Activated T-cell treated with anti-CD3 and anti-CD28 coated beads for 24 hours (primary cell): ENCODE measurements around the gene ALOX5.
"Not testable (repeated sequence)": the region's sequence is repeated elsewhere in the genome, so short reads cannot be mapped to it uniquely, and the experiment has no call there.

Experiments
- DNase-seq: peaks from one replicate; pipeline ENCODE4 v3.0.0-alpha.2; 2020; ENCODE audit warnings: low read depth

Gene ALOX5

GRCh38 chr10:45374350-45375052 is 485 bp downstream of the ALOX5 start:
- no peak for DNase-seq

- DNase-seq = no peak
Observed at GRCh38 chr10:45375101-45375500, 1.1 kb downstream of the ALOX5 start.

GRCh38 chr10:45375716-45376231 is 1.8 kb downstream of the ALOX5 start:
- DNase-seq = no peak

GRCh38 chr10:45376371-45376801 is 2.4 kb downstream of the ALOX5 start:
- no peak for DNase-seq

- DNase-seq = no peak
Observed at GRCh38 chr10:45377321-45377720, 3.3 kb downstream of the ALOX5 start.

- no peak for DNase-seq
Observed at GRCh38 chr10:45377858-45378257, 3.8 kb downstream of the ALOX5 start.

GRCh38 chr10:45378914-45379726 is 5.1 kb downstream of the ALOX5 start:
- DNase-seq = no peak

- DNase-seq = no peak
Observed at GRCh38 chr10:45379891-45380540, 6.0 kb downstream of the ALOX5 start.

GRCh38 chr10:45380903-45381620 is 7.0 kb downstream of the ALOX5 start:
- DNase-seq = no peak

- no peak for DNase-seq
Observed at GRCh38 chr10:45382591-45382990, 8.6 kb downstream of the ALOX5 start.

- no peak for DNase-seq
Observed at GRCh38 chr10:45383682-45384330, 9.8 kb downstream of the ALOX5 start.

- DNase-seq = no peak
Observed at GRCh38 chr10:45386657-45387056, 12.6 kb downstream of the ALOX5 start.

- no peak for DNase-seq
Observed at GRCh38 chr10:45387096-45387893, 13.3 kb downstream of the ALOX5 start.

- DNase-seq = not testable (repeated sequence)
Observed at GRCh38 chr10:45389671-45390070, 15.7 kb downstream of the ALOX5 start.

GRCh38 chr10:45391636-45392035 is 17.6 kb downstream of the ALOX5 start:
- not testable (repeated sequence) for DNase-seq

- no peak for DNase-seq
Observed at GRCh38 chr10:45395554-45395953, 21.5 kb downstream of the ALOX5 start.

- DNase-seq = no peak
Observed at GRCh38 chr10:45398595-45398994, 24.6 kb downstream of the ALOX5 start.

- DNase-seq = no peak
Observed at GRCh38 chr10:45399113-45399512, 25.1 kb downstream of the ALOX5 start.

- DNase-seq = no peak
Observed at GRCh38 chr10:45403151-45403550, 29.1 kb downstream of the ALOX5 start.

GRCh38 chr10:45404087-45404769 is 30.2 kb downstream of the ALOX5 start:
- no peak for DNase-seq
